H1 (cell line): ENCODE results near the gene TMEM17. TPM values are rescaled to one million over a fixed set of nuclear protein-coding genes. Genes with fewer than 3 reads are reported as not detected.

Experiments
- CTCF ChIA-PET: fragments of 300-600 bp; sonication (Branson Sonifier 250); formaldehyde crosslinking; loops from one replicate; lab custom pipeline; 2021; ENCODE audit not compliant: partially characterized antibody; lab: Charles Lee
- POLR2A ChIA-PET: fragments of 300-600 bp; sonication (Branson Sonifier 250); formaldehyde crosslinking; loops from one replicate; lab custom pipeline; 2021; ENCODE audit warnings: inconsistent platforms; ENCODE audit not compliant: partially characterized antibody; lab: Charles Lee
- DNase-seq, 2 experiments: peaks; one replicate each; pipeline versions ENCODE4 v3.0.0 to v3.0.0-alpha.2; 2010 to 2022; ENCODE audit warnings: low spot score in 2 of 2, low read depth in 1 of 2, mixed read lengths in 1 of 2
- FAIRE-seq: peaks from 2 replicates; lab custom pipeline; 2011; peaks lifted over from hg19 to GRCh38; lab: Jason Lieb, UNC
- H2AFZ ChIP-seq: 2 replicates; pipeline ENCODE4 v1.8.1; 2012; ENCODE audit warnings: low read length, inconsistent platforms
- H2AK5ac ChIP-seq: 2 replicates; pipeline ENCODE4 v1.6.1; 2013; ENCODE audit warnings: low read depth, low read length
- H2BK120ac ChIP-seq: replicated peaks from 2 replicates; pipeline ENCODE3; 2013; ENCODE audit warnings: low read depth, low read length, inconsistent platforms
- H2BK12ac ChIP-seq: 2 replicates; pipeline ENCODE4 v1.6.1; 2013; ENCODE audit warnings: low read depth, low read length
- H2BK15ac ChIP-seq: 2 replicates; pipeline ENCODE4 v1.6.1; 2013; ENCODE audit warnings: low read length
- H2BK20ac ChIP-seq: 2 replicates; pipeline ENCODE4 v1.6.1; 2013; ENCODE audit warnings: low read length
- H2BK5ac ChIP-seq: 2 replicates; pipeline ENCODE4 v1.6.1; 2013; ENCODE audit warnings: low read depth, low read length
- H3K14ac ChIP-seq: 2 replicates; pipeline ENCODE4 v1.6.1; 2013; ENCODE audit warnings: inconsistent platforms; ENCODE audit not compliant: insufficient read length
- H3K18ac ChIP-seq: 2 replicates; pipeline ENCODE4 v1.6.1; 2013; ENCODE audit warnings: low read length; ENCODE audit errors: extremely low read depth
- H3K23ac ChIP-seq: 2 replicates; pipeline ENCODE4 v1.6.1; 2013; ENCODE audit warnings: inconsistent platforms; ENCODE audit not compliant: insufficient read length
- H3K23me2 ChIP-seq: 2 replicates; pipeline ENCODE4 v1.6.1; 2013; ENCODE audit warnings: low read depth, low read length
- H3K27ac ChIP-seq: 2 replicates; pipeline ENCODE4 v1.6.1; 2011; ENCODE audit warnings: low read depth, low read length, inconsistent platforms
- H3K27me3 ChIP-seq, 4 experiments: replicated peaks in 1 of 4; 1 replicate in 1 of 4; 2 replicates in 3 of 4; pipeline versions ENCODE4 v1.6.1 to v1.8.1; 2011 to 2013; ENCODE audit warnings: low read length in 3 of 4, mild to moderate bottlenecking in 3 of 4, inconsistent platforms in 2 of 4, mixed read lengths in 2 of 4, moderate library complexity in 1 of 4; ENCODE audit not compliant: control insufficient read depth in 3 of 4, insufficient read depth in 3 of 4; ENCODE audit errors: extremely low read depth in 1 of 4
- H3K36me3 ChIP-seq, 4 experiments: 2 replicates each; pipeline versions ENCODE4 v1.6.1 to v1.8.1; 2011 to 2013; ENCODE audit warnings: mild to moderate bottlenecking in 4 of 4, low read length in 3 of 4, moderate library complexity in 2 of 4, control low read depth in 1 of 4, inconsistent platforms in 1 of 4; ENCODE audit not compliant: insufficient read depth in 4 of 4, control insufficient read depth in 2 of 4
- H3K4ac ChIP-seq: replicated peaks from 2 replicates; pipeline ENCODE3; 2013; ENCODE audit warnings: low read length, low read depth, mixed read lengths, inconsistent platforms; ENCODE audit not compliant: insufficient read length
- H3K4me1 ChIP-seq, 4 experiments: replicated peaks in 1 of 4; 1 replicate in 1 of 4; 2 replicates in 3 of 4; pipeline versions ENCODE4 v1.6.1 to v1.8.1; 2011 to 2013; ENCODE audit warnings: low read length in 3 of 4, inconsistent platforms in 2 of 4, mixed read lengths in 1 of 4; ENCODE audit not compliant: insufficient read depth in 4 of 4, control insufficient read depth in 3 of 4
- H3K4me2 ChIP-seq, 2 experiments: 2 replicates each; pipeline versions ENCODE4 v1.6.1 to v1.8.1; 2011 to 2013; ENCODE audit warnings: low read depth in 2 of 2, low read length in 2 of 2, control low read depth in 1 of 2, inconsistent platforms in 1 of 2, mild to moderate bottlenecking in 1 of 2; ENCODE audit not compliant: insufficient read depth in 1 of 2
- H3K4me3 ChIP-seq, 4 experiments: fragments of 200-600, 300-600 bp in 1 of 4; sonication (generic), shearing (Covaris generic), sonication (Bioruptor Twin) in 1 of 4; 2 replicates each; pipeline versions ENCODE4 v1.5.1 to v1.8.1; 2011 to 2016; ENCODE audit warnings: low read length in 4 of 4, low read depth in 3 of 4, control low read depth in 2 of 4, inconsistent platforms in 2 of 4, mild to moderate bottlenecking in 2 of 4, mixed read lengths in 1 of 4, moderate library complexity in 1 of 4; ENCODE audit not compliant: insufficient read depth in 2 of 4; ENCODE audit errors: extremely low read depth in 1 of 4
- H3K56ac ChIP-seq: replicated peaks from 2 replicates; pipeline ENCODE3; 2013; ENCODE audit warnings: low read depth, mild to moderate bottlenecking, mixed read lengths, low read length, inconsistent platforms; ENCODE audit not compliant: insufficient read length
- H3K79me1 ChIP-seq: 2 replicates; pipeline ENCODE4 v1.6.1; 2013; ENCODE audit warnings: low read depth, low read length, control low read depth
- H3K79me2 ChIP-seq, 2 experiments: 2 replicates each; pipeline versions ENCODE4 v1.6.1 to v1.8.1; 2012 to 2013; ENCODE audit warnings: low read length in 2 of 2, mild to moderate bottlenecking in 2 of 2, inconsistent platforms in 1 of 2; ENCODE audit not compliant: insufficient read depth in 2 of 2, control insufficient read depth in 1 of 2
- H3K9ac ChIP-seq, 4 experiments: replicated peaks in 1 of 4; 1 replicate in 1 of 4; 2 replicates in 3 of 4; pipeline versions ENCODE4 v1.6.1 to v1.8.1; 2011 to 2013; ENCODE audit warnings: low read depth in 3 of 4, low read length in 3 of 4, control low read depth in 2 of 4, mild to moderate bottlenecking in 2 of 4, moderate library complexity in 2 of 4, inconsistent platforms in 1 of 4; ENCODE audit errors: extremely low read depth in 1 of 4
- H3K9me3 ChIP-seq, 2 experiments: 2 replicates each; pipeline versions ENCODE4 v1.6.1 to v1.8.1; 2012 to 2013; ENCODE audit warnings: mild to moderate bottlenecking in 2 of 2, moderate library complexity in 2 of 2, control low read depth in 1 of 2, inconsistent platforms in 1 of 2, low read depth in 1 of 2, low read length in 1 of 2, mixed read lengths in 1 of 2; ENCODE audit not compliant: insufficient read depth in 2 of 2
- H4K20me1 ChIP-seq, 2 experiments: replicated peaks in 1 of 2; 2 replicates each; pipeline versions ENCODE3 to v1.8.1; 2011 to 2013; ENCODE audit warnings: inconsistent platforms in 2 of 2, low read length in 2 of 2, mild to moderate bottlenecking in 1 of 2; ENCODE audit not compliant: insufficient read depth in 2 of 2, control insufficient read depth in 1 of 2
- H4K5ac ChIP-seq: 2 replicates; pipeline ENCODE4 v1.6.1; 2013; ENCODE audit warnings: low read length, low read depth, mixed read lengths, inconsistent platforms; ENCODE audit not compliant: insufficient read length
- H4K8ac ChIP-seq: 2 replicates; pipeline ENCODE4 v1.8.0; 2013; ENCODE audit warnings: mild to moderate bottlenecking, moderate library complexity, low read length, inconsistent platforms; ENCODE audit not compliant: insufficient read depth; ENCODE audit errors: extremely low read depth
- H4K91ac ChIP-seq: replicated peaks from 2 replicates; pipeline ENCODE3; 2013; ENCODE audit warnings: low read length, mixed read lengths, inconsistent platforms; ENCODE audit not compliant: insufficient read length
- MAFK ChIP-seq: IDR thresholded peaks from 2 replicates; pipeline ENCODE4 v1.6.1; 2012; ENCODE audit warnings: low read depth, mild to moderate bottlenecking, improper control_type of control experiment, low read length
- MAX ChIP-seq: IDR thresholded peaks from 2 replicates; pipeline ENCODE4 v1.6.1; 2012; ENCODE audit warnings: inconsistent platforms
- WGBS, 2 experiments: shearing (Covaris generic) in 1 of 2; methylation state at CpG; one replicate each; pipeline versions ENCODE4 v1.1.6 to v1.1.7; 2013 to 2015; ENCODE audit warnings: low lambda C conversion rate in 2 of 2, mixed read lengths in 2 of 2, inconsistent platforms in 1 of 2, low coverage in 1 of 2, missing lambda C conversion rate in 1 of 2; ENCODE audit not compliant: insufficient replicate concordance in 2 of 2, insufficient coverage in 1 of 2, insufficient read length in 1 of 2; ENCODE audit errors: extremely low coverage in 1 of 2, missing lambda C conversion rate in 1 of 2; 5-methylcytosine and 5-hydroxymethylcytosine counted together
- polyA plus RNA-seq, 7 experiments: library from polyadenylated mRNA; depleted of rRNA in 3 of 7; stranded (reverse) in 5 of 7; unstranded in 2 of 7; fragments of >200 nt in 5 of 7; fragments of 200-250 nt in 2 of 7; gene quantifications; 1 replicate in 5 of 7; 2 replicates in 1 of 7; 4 replicates in 1 of 7; pipeline versions ENCODE4 v1.2.1 to v1.2.3, GENCODE V29; 2011 to 2013; ENCODE audit warnings: missing spikeins in 2 of 7, mixed read lengths in 2 of 7
- total RNA-seq: library from RNA; stranded (reverse); fragmentation: NEBNext Ultra II Directional; extraction: Animal tissue kit (Norgen Biotek cat#: 25700); gene quantifications from 2 replicates; pipeline ENCODE4 v1.2.1, GENCODE V29; 2021

The TMEM17 gene
- total and polyA plus RNA-seq, 2 of the 8 experiments (the other 6 are each of a cell fraction or from before 2014, with no cell fraction given) = 0.69 to 1.2 TPM

- FAIRE-seq (no peak), DNase-seq (peak in 1 of 2 experiments; percentile 52)
- H4K8ac ChIP-seq = peak overlapping the region; percentile 16; the same call in 1 of the 2 replicates
- no peak overlapping the region for H2AK5ac ChIP-seq
- H3K27me3 ChIP-seq = peaks cover 0 to 6% (median 0%) of the 10 kb centered on the region in 4 experiments; a peak in 3 of 7 replicates
- H4K20me1 ChIP-seq = no peaks in the 10 kb centered on the region
- no peak overlapping the region for H3K4ac ChIP-seq
- POLR2A ChIA-PET = interaction anchor here (1.0 to 1.4 kb wide), 7 partner anchors 10 to 596 kb away, joined by 3 to 4 read pairs (median 3); no protein-coding TSS in a partner anchor
- H3K23ac ChIP-seq = no peak overlapping the region
- no peaks in the 10 kb centered on the region for H3K36me3 ChIP-seq
- no peaks in the 10 kb centered on the region for H3K79me2 ChIP-seq
- peak overlapping the region; percentile 83; the same call in 1 of the 2 replicates for H2BK20ac ChIP-seq
- peak overlapping the region; percentile 54 for H2AFZ ChIP-seq
- no peaks in the 10 kb centered on the region for H3K79me1 ChIP-seq
- H3K9me3 ChIP-seq = no peaks in the 10 kb centered on the region
- H3K56ac ChIP-seq = no peak overlapping the region
- peak overlapping the region; percentile 28 to 76 for H3K4me2 ChIP-seq
- H2BK5ac ChIP-seq = peak overlapping the region; percentile 72; the same call in 1 of the 2 replicates
- no peak overlapping the region for H2BK15ac ChIP-seq
- H4K5ac ChIP-seq = peak overlapping the region; percentile 64
- H2BK12ac ChIP-seq = peak overlapping the region; percentile 55; the same call in 1 of the 2 replicates
- CTCF ChIA-PET = interaction anchor here (0.6 to 5.1 kb wide), 57 partner anchors 9 to 1030 kb away, joined by 3 to 134 read pairs (median 5); partner anchors contain the start of genes EHBP1 and TMEM17
- H3K27ac ChIP-seq = no peak overlapping the region
- H3K23me2 ChIP-seq = peaks cover 4% of the 10 kb centered on the region; the same call in 1 of the 2 replicates
- H3K4me3 ChIP-seq = peak overlapping the region; percentile 22 to 61 (median 46); a peak in 7 of 8 replicates
- peak overlapping the region; percentile 94 for H4K91ac ChIP-seq
- H3K9ac ChIP-seq = no peak overlapping the region
- H3K18ac ChIP-seq = peak overlapping the region; percentile 98
- H3K14ac ChIP-seq = no peak overlapping the region
- TF ChIP-seq MAFK = no peak
- TF ChIP-seq MAX = peak; percentile 35; the same call in 1 of the 2 replicates
- H3K4me1 ChIP-seq = peaks cover 5 to 9% (median 7%) of the 10 kb centered on the region in 4 experiments
- no peak overlapping the region for H2BK120ac ChIP-seq
- 46% methylated on average over 11 of the region's 11 CpGs; no CpG with 5 or more reads in 1 of the 2 experiments for WGBS, 2 experiments
Observed at GRCh38 chr2:62457556-62457955, 48.4 kb downstream of the TMEM17 start.
